H1 (cell line): ENCODE data around the gene SLC5A2. TPM values are rescaled to one million over a fixed set of nuclear protein-coding genes. Genes with fewer than 3 reads are reported as not detected.

ENCODE experiments used
- CTCF ChIA-PET: fragments of 300-600 bp; sonication (Branson Sonifier 250); formaldehyde crosslinking; loops from one replicate; lab custom pipeline; 2021; ENCODE audit not compliant: partially characterized antibody; lab: Charles Lee
- POLR2A ChIA-PET: fragments of 300-600 bp; sonication (Branson Sonifier 250); formaldehyde crosslinking; loops from one replicate; lab custom pipeline; 2021; ENCODE audit warnings: inconsistent platforms; ENCODE audit not compliant: partially characterized antibody; lab: Charles Lee
- DNase-seq, 2 experiments: peaks; one replicate each; pipeline versions ENCODE4 v3.0.0 to v3.0.0-alpha.2; 2010 to 2022; ENCODE audit warnings: low spot score in 2 of 2, low read depth in 1 of 2, mixed read lengths in 1 of 2
- FAIRE-seq: peaks from 2 replicates; lab custom pipeline; 2011; peaks lifted over from hg19 to GRCh38; lab: Jason Lieb, UNC
- H2AFZ ChIP-seq: 2 replicates; pipeline ENCODE4 v1.8.1; 2012; ENCODE audit warnings: low read length, inconsistent platforms
- H2AK5ac ChIP-seq: 2 replicates; pipeline ENCODE4 v1.6.1; 2013; ENCODE audit warnings: low read depth, low read length
- H2BK120ac ChIP-seq: replicated peaks from 2 replicates; pipeline ENCODE3; 2013; ENCODE audit warnings: low read depth, low read length, inconsistent platforms
- H2BK12ac ChIP-seq: 2 replicates; pipeline ENCODE4 v1.6.1; 2013; ENCODE audit warnings: low read depth, low read length
- H2BK15ac ChIP-seq: 2 replicates; pipeline ENCODE4 v1.6.1; 2013; ENCODE audit warnings: low read length
- H2BK20ac ChIP-seq: 2 replicates; pipeline ENCODE4 v1.6.1; 2013; ENCODE audit warnings: low read length
- H2BK5ac ChIP-seq: 2 replicates; pipeline ENCODE4 v1.6.1; 2013; ENCODE audit warnings: low read depth, low read length
- H3K14ac ChIP-seq: 2 replicates; pipeline ENCODE4 v1.6.1; 2013; ENCODE audit warnings: inconsistent platforms; ENCODE audit not compliant: insufficient read length
- H3K18ac ChIP-seq: 2 replicates; pipeline ENCODE4 v1.6.1; 2013; ENCODE audit warnings: low read length; ENCODE audit errors: extremely low read depth
- H3K23ac ChIP-seq: 2 replicates; pipeline ENCODE4 v1.6.1; 2013; ENCODE audit warnings: inconsistent platforms; ENCODE audit not compliant: insufficient read length
- H3K23me2 ChIP-seq: 2 replicates; pipeline ENCODE4 v1.6.1; 2013; ENCODE audit warnings: low read depth, low read length
- H3K27ac ChIP-seq: 2 replicates; pipeline ENCODE4 v1.6.1; 2011; ENCODE audit warnings: low read depth, low read length, inconsistent platforms
- H3K27me3 ChIP-seq, 4 experiments: replicated peaks in 1 of 4; 1 replicate in 1 of 4; 2 replicates in 3 of 4; pipeline versions ENCODE4 v1.6.1 to v1.8.1; 2011 to 2013; ENCODE audit warnings: low read length in 3 of 4, mild to moderate bottlenecking in 3 of 4, inconsistent platforms in 2 of 4, mixed read lengths in 2 of 4, moderate library complexity in 1 of 4; ENCODE audit not compliant: control insufficient read depth in 3 of 4, insufficient read depth in 3 of 4; ENCODE audit errors: extremely low read depth in 1 of 4
- H3K36me3 ChIP-seq, 4 experiments: 2 replicates each; pipeline versions ENCODE4 v1.6.1 to v1.8.1; 2011 to 2013; ENCODE audit warnings: mild to moderate bottlenecking in 4 of 4, low read length in 3 of 4, moderate library complexity in 2 of 4, control low read depth in 1 of 4, inconsistent platforms in 1 of 4; ENCODE audit not compliant: insufficient read depth in 4 of 4, control insufficient read depth in 2 of 4
- H3K4ac ChIP-seq: replicated peaks from 2 replicates; pipeline ENCODE3; 2013; ENCODE audit warnings: low read length, low read depth, mixed read lengths, inconsistent platforms; ENCODE audit not compliant: insufficient read length
- H3K4me1 ChIP-seq, 4 experiments: replicated peaks in 1 of 4; 1 replicate in 1 of 4; 2 replicates in 3 of 4; pipeline versions ENCODE4 v1.6.1 to v1.8.1; 2011 to 2013; ENCODE audit warnings: low read length in 3 of 4, inconsistent platforms in 2 of 4, mixed read lengths in 1 of 4; ENCODE audit not compliant: insufficient read depth in 4 of 4, control insufficient read depth in 3 of 4
- H3K4me2 ChIP-seq, 2 experiments: 2 replicates each; pipeline versions ENCODE4 v1.6.1 to v1.8.1; 2011 to 2013; ENCODE audit warnings: low read depth in 2 of 2, low read length in 2 of 2, control low read depth in 1 of 2, inconsistent platforms in 1 of 2, mild to moderate bottlenecking in 1 of 2; ENCODE audit not compliant: insufficient read depth in 1 of 2
- H3K4me3 ChIP-seq, 4 experiments: fragments of 200-600, 300-600 bp in 1 of 4; sonication (generic), shearing (Covaris generic), sonication (Bioruptor Twin) in 1 of 4; 2 replicates each; pipeline versions ENCODE4 v1.5.1 to v1.8.1; 2011 to 2016; ENCODE audit warnings: low read length in 4 of 4, low read depth in 3 of 4, control low read depth in 2 of 4, inconsistent platforms in 2 of 4, mild to moderate bottlenecking in 2 of 4, mixed read lengths in 1 of 4, moderate library complexity in 1 of 4; ENCODE audit not compliant: insufficient read depth in 2 of 4; ENCODE audit errors: extremely low read depth in 1 of 4
- H3K56ac ChIP-seq: replicated peaks from 2 replicates; pipeline ENCODE3; 2013; ENCODE audit warnings: low read depth, mild to moderate bottlenecking, mixed read lengths, low read length, inconsistent platforms; ENCODE audit not compliant: insufficient read length
- H3K79me1 ChIP-seq: 2 replicates; pipeline ENCODE4 v1.6.1; 2013; ENCODE audit warnings: low read depth, low read length, control low read depth
- H3K79me2 ChIP-seq, 2 experiments: 2 replicates each; pipeline versions ENCODE4 v1.6.1 to v1.8.1; 2012 to 2013; ENCODE audit warnings: low read length in 2 of 2, mild to moderate bottlenecking in 2 of 2, inconsistent platforms in 1 of 2; ENCODE audit not compliant: insufficient read depth in 2 of 2, control insufficient read depth in 1 of 2
- H3K9ac ChIP-seq, 4 experiments: replicated peaks in 1 of 4; 1 replicate in 1 of 4; 2 replicates in 3 of 4; pipeline versions ENCODE4 v1.6.1 to v1.8.1; 2011 to 2013; ENCODE audit warnings: low read depth in 3 of 4, low read length in 3 of 4, control low read depth in 2 of 4, mild to moderate bottlenecking in 2 of 4, moderate library complexity in 2 of 4, inconsistent platforms in 1 of 4; ENCODE audit errors: extremely low read depth in 1 of 4
- H3K9me3 ChIP-seq, 2 experiments: 2 replicates each; pipeline versions ENCODE4 v1.6.1 to v1.8.1; 2012 to 2013; ENCODE audit warnings: mild to moderate bottlenecking in 2 of 2, moderate library complexity in 2 of 2, control low read depth in 1 of 2, inconsistent platforms in 1 of 2, low read depth in 1 of 2, low read length in 1 of 2, mixed read lengths in 1 of 2; ENCODE audit not compliant: insufficient read depth in 2 of 2
- H4K20me1 ChIP-seq, 2 experiments: replicated peaks in 1 of 2; 2 replicates each; pipeline versions ENCODE3 to v1.8.1; 2011 to 2013; ENCODE audit warnings: inconsistent platforms in 2 of 2, low read length in 2 of 2, mild to moderate bottlenecking in 1 of 2; ENCODE audit not compliant: insufficient read depth in 2 of 2, control insufficient read depth in 1 of 2
- H4K5ac ChIP-seq: 2 replicates; pipeline ENCODE4 v1.6.1; 2013; ENCODE audit warnings: low read length, low read depth, mixed read lengths, inconsistent platforms; ENCODE audit not compliant: insufficient read length
- H4K8ac ChIP-seq: 2 replicates; pipeline ENCODE4 v1.8.0; 2013; ENCODE audit warnings: mild to moderate bottlenecking, moderate library complexity, low read length, inconsistent platforms; ENCODE audit not compliant: insufficient read depth; ENCODE audit errors: extremely low read depth
- H4K91ac ChIP-seq: replicated peaks from 2 replicates; pipeline ENCODE3; 2013; ENCODE audit warnings: low read length, mixed read lengths, inconsistent platforms; ENCODE audit not compliant: insufficient read length
- CBX5 ChIP-seq: fragments of 300-800, 300-1000 bp; sonication (generic); IDR thresholded peaks from 2 replicates; pipeline ENCODE4 v1.7.1; 2016; ENCODE audit warnings: antibody characterized with exemption, low read length, low read depth
- CBX8 ChIP-seq: fragments of 300-800, 300-1000 bp; sonication (generic); IDR thresholded peaks from 2 replicates; pipeline ENCODE4 v1.7.1; 2016; ENCODE audit warnings: low read depth, low read length, borderline replicate concordance
- GABPA ChIP-seq: IDR thresholded peaks from 2 replicates; pipeline ENCODE4 v1.6.1; 2011; ENCODE audit warnings: mild to moderate bottlenecking, low read length, moderate library complexity, borderline replicate concordance; ENCODE audit not compliant: insufficient read depth
- MAFK ChIP-seq: IDR thresholded peaks from 2 replicates; pipeline ENCODE4 v1.6.1; 2012; ENCODE audit warnings: low read depth, mild to moderate bottlenecking, improper control_type of control experiment, low read length
- NANOG ChIP-seq: IDR thresholded peaks from 2 replicates; pipeline ENCODE4 v1.6.1; 2011; ENCODE audit warnings: low read length, low read depth, mild to moderate bottlenecking, inconsistent platforms; ENCODE audit not compliant: insufficient read depth, poor library complexity, severe bottlenecking
- NRF1 ChIP-seq: IDR thresholded peaks from 2 replicates; pipeline ENCODE4 v1.6.1; 2011; ENCODE audit warnings: mild to moderate bottlenecking, low read depth, low read length, improper control_type of control experiment
- SIN3A ChIP-seq, 2 experiments: IDR thresholded peaks in 1 of 2; conservative IDR thresholded peaks in 1 of 2; 2 replicates each; pipeline ENCODE4 v1.6.1; 2011 to 2012; ENCODE audit warnings: low read length in 2 of 2, improper control_type of control experiment in 1 of 2, low read depth in 1 of 2, mild to moderate bottlenecking in 1 of 2
- SP1 ChIP-seq: IDR thresholded peaks from 2 replicates; pipeline ENCODE4 v1.6.1; 2011; ENCODE audit warnings: low read depth, low read length
- SP4 ChIP-seq: IDR thresholded peaks from 2 replicates; pipeline ENCODE4 v1.6.1; 2012; ENCODE audit warnings: low read length, inconsistent platforms
- TAF1 ChIP-seq: IDR thresholded peaks from 2 replicates; pipeline ENCODE4 v1.6.1; 2011; ENCODE audit warnings: mild to moderate bottlenecking, low read depth, low read length
- ZNF274 ChIP-seq: IDR thresholded peaks from 2 replicates; pipeline ENCODE4 v1.7.0; 2012; ENCODE audit warnings: low read length, borderline replicate concordance; ENCODE audit errors: extremely low read depth
- WGBS, 2 experiments: shearing (Covaris generic) in 1 of 2; methylation state at CpG; one replicate each; pipeline versions ENCODE4 v1.1.6 to v1.1.7; 2013 to 2015; ENCODE audit warnings: low lambda C conversion rate in 2 of 2, mixed read lengths in 2 of 2, inconsistent platforms in 1 of 2, low coverage in 1 of 2, missing lambda C conversion rate in 1 of 2; ENCODE audit not compliant: insufficient replicate concordance in 2 of 2, insufficient coverage in 1 of 2, insufficient read length in 1 of 2; ENCODE audit errors: extremely low coverage in 1 of 2, missing lambda C conversion rate in 1 of 2; 5-methylcytosine and 5-hydroxymethylcytosine counted together
- polyA plus RNA-seq, 7 experiments: library from polyadenylated mRNA; depleted of rRNA in 3 of 7; stranded (reverse) in 5 of 7; unstranded in 2 of 7; fragments of >200 nt in 5 of 7; fragments of 200-250 nt in 2 of 7; gene quantifications; 1 replicate in 5 of 7; 2 replicates in 1 of 7; 4 replicates in 1 of 7; pipeline versions ENCODE4 v1.2.1 to v1.2.3, GENCODE V29; 2011 to 2013; ENCODE audit warnings: missing spikeins in 2 of 7, mixed read lengths in 2 of 7
- total RNA-seq: library from RNA; stranded (reverse); fragmentation: NEBNext Ultra II Directional; extraction: Animal tissue kit (Norgen Biotek cat#: 25700); gene quantifications from 2 replicates; pipeline ENCODE4 v1.2.1, GENCODE V29; 2021

The SLC5A2 gene
- total and polyA plus RNA-seq, 2 of the 8 experiments (the other 6 are each of a cell fraction or from before 2014, with no cell fraction given): 0.56 to 4.4 TPM

GRCh38 chr16:31467858-31468257 lies 15.1 kb upstream of the SLC5A2 start:
- Histone ChIP-seq H3K4me1 (peaks cover 0 to 5% (median 0%) of the 10 kb centered on the region in 4 experiments; a peak in 2 of 7 replicates), H4K5ac (no peak overlapping the region), H2BK12ac (no peak overlapping the region), H2BK120ac (no peak overlapping the region), H3K79me1 (no peaks in the 10 kb centered on the region), H3K27me3 (peaks cover 0 to 5% (median 5%) of the 10 kb centered on the region in 4 experiments; a peak in 4 of 7 replicates), H3K4me3 (no peak overlapping the region), H2BK5ac (no peak overlapping the region), H2AFZ (no peak overlapping the region), H3K27ac (no peak overlapping the region), H3K4me2 (no peak overlapping the region), H2BK20ac (no peak overlapping the region), H3K9me3 (no peaks in the 10 kb centered on the region), H3K56ac (no peak overlapping the region), H4K8ac (no peak overlapping the region), H3K14ac (no peak overlapping the region), H3K18ac (no peak overlapping the region), H4K91ac (no peak overlapping the region), H3K23ac (no peak overlapping the region), H3K9ac (no peak overlapping the region), H3K23me2 (peaks cover 5% of the 10 kb centered on the region; the same call in 1 of the 2 replicates), H2BK15ac (no peak overlapping the region), H3K79me2 (no peaks in the 10 kb centered on the region), H3K36me3 (peaks cover 0 to 7% (median 1%) of the 10 kb centered on the region in 4 experiments; a peak in 3 of 8 replicates), H3K4ac (no peak overlapping the region), H4K20me1 (no peaks in the 10 kb centered on the region), H2AK5ac (no peak overlapping the region)
- no peak for DNase-seq
- ChIA-PET CTCF (interaction anchor here (0.8 to 2.4 kb wide), 2 partner anchors 7 to 9 kb away, joined by 3 to 11 read pairs; no protein-coding TSS in a partner anchor), POLR2A (interaction anchor here (1.6 kb wide), 1 partner anchor 11 kb away, joined by 5 read pairs; no protein-coding TSS in a partner anchor)
- 87% methylated on average over 5 of the region's 5 CpGs; no CpG with 5 or more reads in 1 of the 2 experiments for WGBS, 2 experiments
- no peak for FAIRE-seq
- TF ChIP-seq CBX5 (no peak), SP1 (no peak), NANOG (no peak), CBX8 (no peak), GABPA (no peak), TAF1 (no peak), NRF1 (no peak), SIN3A (conservative IDR thresholded peaks at IDR 0.05 in 1 of 2, IDR thresholded peaks at IDR 0.05 in 1 of 2; ENCODE audit: low read depth in 1 of 2, low read length in 2 of 2) (no peak), ZNF274 (no peak), MAFK (no peak), SP4 (no peak)
